ENCODE data around the gene BRINP3.

The BRINP3 gene

GRCh38 chr1:190323530-190323929, 154.1 kb downstream of the BRINP3 start:
- DNase-seq (ENCODE audit: low read depth, low spot score) = no peak

GRCh38 chr1:190322274-190322673, 155.4 kb downstream of the BRINP3 start:
- no peak for DNase-seq (ENCODE audit: low read depth, low spot score)

GRCh38 chr1:190320952-190321351, 156.7 kb downstream of the BRINP3 start:
- DNase-seq (ENCODE audit: low read depth, low spot score) = no peak

GRCh38 chr1:190312763-190313162, 164.9 kb downstream of the BRINP3 start:
- DNase-seq (ENCODE audit: low read depth, low spot score) = no peak

- no peak for DNase-seq (ENCODE audit: low read depth, low spot score)
Measured at GRCh38 chr1:190303501-190303900, 174.2 kb downstream of the BRINP3 start.

GRCh38 chr1:190296453-190296852, 181.2 kb downstream of the BRINP3 start:
- DNase-seq (ENCODE audit: low read depth, low spot score) = no peak

- DNase-seq (ENCODE audit: low read depth, low spot score) = no peak
Measured at GRCh38 chr1:190289897-190290296, 187.8 kb downstream of the BRINP3 start.

- DNase-seq (ENCODE audit: low read depth, low spot score) = no peak
Measured at GRCh38 chr1:190286111-190286510, 191.6 kb downstream of the BRINP3 start.

- DNase-seq (ENCODE audit: low read depth, low spot score) = no peak
Measured at GRCh38 chr1:190277107-190277506, 200.6 kb downstream of the BRINP3 start.

- no peak for DNase-seq (ENCODE audit: low read depth, low spot score)
Measured at GRCh38 chr1:190274721-190275120, 202.9 kb downstream of the BRINP3 start.

- DNase-seq (ENCODE audit: low read depth, low spot score) = no peak
Measured at GRCh38 chr1:190273161-190273560, 204.5 kb downstream of the BRINP3 start.

- no peak for DNase-seq (ENCODE audit: low read depth, low spot score)
Measured at GRCh38 chr1:190262538-190262937, 215.1 kb downstream of the BRINP3 start.

GRCh38 chr1:190259424-190259823, 218.2 kb downstream of the BRINP3 start:
- DNase-seq (ENCODE audit: low read depth, low spot score) = no peak

GRCh38 chr1:190258003-190258402, 219.7 kb downstream of the BRINP3 start:
- DNase-seq (ENCODE audit: low read depth, low spot score) = no peak

GRCh38 chr1:190252046-190252445, 225.6 kb downstream of the BRINP3 start:
- DNase-seq (ENCODE audit: low read depth, low spot score) = no peak

- no peak for DNase-seq (ENCODE audit: low read depth, low spot score)
Measured at GRCh38 chr1:190250368-190250767, 227.3 kb downstream of the BRINP3 start.

GRCh38 chr1:190244406-190244805, 233.3 kb downstream of the BRINP3 start:
- no peak for DNase-seq (ENCODE audit: low read depth, low spot score)

GRCh38 chr1:190243056-190243455, 234.6 kb downstream of the BRINP3 start:
- DNase-seq (ENCODE audit: low read depth, low spot score) = no peak

- no peak for DNase-seq (ENCODE audit: low read depth, low spot score)
Measured at GRCh38 chr1:190226006-190226405, 251.7 kb downstream of the BRINP3 start.

GRCh38 chr1:190212450-190212849, 265.2 kb downstream of the BRINP3 start:
- no peak for DNase-seq (ENCODE audit: low read depth, low spot score)

GRCh38 chr1:190207733-190208132, 269.9 kb downstream of the BRINP3 start:
- DNase-seq (ENCODE audit: low read depth, low spot score) = no peak

- DNase-seq (ENCODE audit: low read depth, low spot score) = no peak
Measured at GRCh38 chr1:190205713-190206112, 272.0 kb downstream of the BRINP3 start.

GRCh38 chr1:190196020-190196419, 281.6 kb downstream of the BRINP3 start:
- DNase-seq (ENCODE audit: low read depth, low spot score) = no peak

- DNase-seq (ENCODE audit: low read depth, low spot score) = no peak
Measured at GRCh38 chr1:190193508-190194115, 284.1 kb downstream of the BRINP3 start.
